ENCODE results near the gene OR52D1. TPM values are rescaled to one million over a fixed set of nuclear protein-coding genes. Genes with fewer than 3 reads are reported as not detected.

Gene OR52D1
- polyA plus RNA-seq, 1 experiment, result not detected

DNA sequence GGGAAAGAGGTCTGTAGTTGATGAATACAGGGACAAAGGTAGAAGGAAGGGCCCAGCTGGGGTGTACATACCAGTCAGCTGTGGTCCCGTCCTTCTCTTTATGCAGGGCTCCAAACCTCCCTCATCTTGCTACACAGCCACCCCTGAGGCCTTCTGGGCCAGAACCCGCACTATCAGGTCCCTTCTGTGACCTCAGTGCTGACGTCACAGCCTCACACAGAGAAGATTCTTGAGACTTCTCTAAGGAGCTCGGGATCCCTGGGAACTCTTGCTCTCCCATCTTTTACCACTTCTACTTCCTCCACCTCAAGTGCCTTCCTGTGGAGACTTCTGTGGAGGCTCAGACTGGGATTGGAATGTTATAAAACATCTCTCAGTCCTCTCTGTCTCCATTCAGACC, 21.3 kb downstream of the OR52D1 start, which contains the start of gene UBQLN3:
Gene UBQLN3, minus strand, starts transcription at position 155 of the 400 bp plus-strand sequence. CDS start 399 bp downstream, outside the sequence.
- Histone ChIP-seq H3K4me3 (ENCODE audit: low read depth, low read length) (no peak within 1 kb of the TSS), H3K9me3 (ENCODE audit: control insufficient read depth, insufficient read depth, low read length) (no peaks in the 10 kb centered on the region), H3K27ac (ENCODE audit: low read depth, low read length) (no peak within 1 kb of the TSS), H3K27me3 (ENCODE audit: control insufficient read depth, insufficient read depth, low read length) (no peaks in the 10 kb centered on the region)
- POLR2A ChIA-PET, result no interaction called here
- CTCF ChIA-PET, result interaction anchor here (0.6 to 0.7 kb wide), 2 partner anchors 143 to 477 kb away, joined by 3 to 5 read pairs; partner anchors contain the start of gene OR52L1
- no peak for DNase-seq (ENCODE audit: low read depth, low spot score)
- TF ChIP-seq, protein P1, sequence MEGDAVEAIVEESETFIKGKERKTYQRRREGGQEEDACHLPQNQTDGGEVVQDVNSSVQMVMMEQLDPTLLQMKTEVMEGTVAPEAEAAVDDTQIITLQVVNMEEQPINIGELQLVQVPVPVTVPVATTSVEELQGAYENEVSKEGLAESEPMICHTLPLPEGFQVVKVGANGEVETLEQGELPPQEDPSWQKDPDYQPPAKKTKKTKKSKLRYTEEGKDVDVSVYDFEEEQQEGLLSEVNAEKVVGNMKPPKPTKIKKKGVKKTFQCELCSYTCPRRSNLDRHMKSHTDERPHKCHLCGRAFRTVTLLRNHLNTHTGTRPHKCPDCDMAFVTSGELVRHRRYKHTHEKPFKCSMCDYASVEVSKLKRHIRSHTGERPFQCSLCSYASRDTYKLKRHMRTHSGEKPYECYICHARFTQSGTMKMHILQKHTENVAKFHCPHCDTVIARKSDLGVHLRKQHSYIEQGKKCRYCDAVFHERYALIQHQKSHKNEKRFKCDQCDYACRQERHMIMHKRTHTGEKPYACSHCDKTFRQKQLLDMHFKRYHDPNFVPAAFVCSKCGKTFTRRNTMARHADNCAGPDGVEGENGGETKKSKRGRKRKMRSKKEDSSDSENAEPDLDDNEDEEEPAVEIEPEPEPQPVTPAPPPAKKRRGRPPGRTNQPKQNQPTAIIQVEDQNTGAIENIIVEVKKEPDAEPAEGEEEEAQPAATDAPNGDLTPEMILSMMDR (IDR thresholded peaks at IDR 0.05; ENCODE audit: low read depth, low read length), result no peak

GRCh38 chr11:5514841-5515240, 26.4 kb downstream of the OR52D1 start:
- TF ChIP-seq, protein P1 (IDR thresholded peaks at IDR 0.05; ENCODE audit: low read depth, low read length), result no peak
- no peak overlapping the region for H3K27ac ChIP-seq (ENCODE audit: low read depth, low read length)
- no peaks in the 10 kb centered on the region for H3K9me3 ChIP-seq (ENCODE audit: control insufficient read depth, insufficient read depth, low read length)
- CTCF ChIA-PET, result no interaction called here
- POLR2A ChIA-PET, result no interaction called here
- no peaks in the 10 kb centered on the region for H3K27me3 ChIP-seq (ENCODE audit: control insufficient read depth, insufficient read depth, low read length)
- H3K4me3 ChIP-seq (ENCODE audit: low read depth, low read length), result no peak overlapping the region
- no peak for DNase-seq (ENCODE audit: low read depth, low spot score)

GRCh38 chr11:5516599-5516998, 28.1 kb downstream of the OR52D1 start, which contains the start of gene UBQLNL:
Gene UBQLNL, minus strand, starts transcription at chr11:5516699. Its CDS starts 258 bp downstream, at chr11:5516441.
- CTCF ChIA-PET, result no interaction called here
- no peaks in the 10 kb centered on the region for H3K9me3 ChIP-seq (ENCODE audit: control insufficient read depth, insufficient read depth, low read length)
- TF ChIP-seq, protein P1 (IDR thresholded peaks at IDR 0.05; ENCODE audit: low read depth, low read length), result no peak
- POLR2A ChIA-PET, result no interaction called here
- H3K27me3 ChIP-seq (ENCODE audit: control insufficient read depth, insufficient read depth, low read length), result no peaks in the 10 kb centered on the region
- H3K4me3 ChIP-seq (ENCODE audit: low read depth, low read length), result no peak within 1 kb of the TSS
- no peak for DNase-seq (ENCODE audit: low read depth, low spot score)
- H3K27ac ChIP-seq (ENCODE audit: low read depth, low read length), result no peak within 1 kb of the TSS

DNA sequence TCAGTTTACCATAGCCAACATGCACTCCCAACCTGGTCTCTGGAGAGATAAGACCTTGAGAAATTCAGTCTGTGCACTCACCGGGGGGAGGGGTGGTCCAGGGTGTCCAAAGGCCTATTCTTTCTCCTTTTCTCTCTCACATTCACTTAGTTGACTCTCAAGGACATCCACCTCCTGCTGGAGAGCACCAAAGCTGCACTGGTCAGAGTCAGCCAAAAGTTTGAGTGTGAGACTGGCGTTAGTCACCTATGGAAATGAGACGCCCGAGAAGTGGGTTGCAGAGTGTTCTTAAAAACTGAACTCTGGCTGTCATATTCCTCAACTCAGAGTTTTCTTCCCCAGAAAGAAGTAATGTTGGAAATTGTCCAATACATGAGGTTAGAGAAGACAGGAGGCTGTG, 33.1 kb downstream of the OR52D1 start:
- no peaks in the 10 kb centered on the region for H3K27me3 ChIP-seq (ENCODE audit: control insufficient read depth, insufficient read depth, low read length)
- ChIA-PET POLR2A (no interaction called here), CTCF (no interaction called here)
- H3K4me3 ChIP-seq (ENCODE audit: low read depth, low read length), result no peak overlapping the region
- H3K9me3 ChIP-seq (ENCODE audit: control insufficient read depth, insufficient read depth, low read length), result no peaks in the 10 kb centered on the region
- no peak overlapping the region for H3K27ac ChIP-seq (ENCODE audit: low read depth, low read length)
- TF ChIP-seq, protein P1 (IDR thresholded peaks at IDR 0.05; ENCODE audit: low read depth, low read length), result no peak
- DNase-seq (ENCODE audit: low read depth, low spot score), result no peak

DNA sequence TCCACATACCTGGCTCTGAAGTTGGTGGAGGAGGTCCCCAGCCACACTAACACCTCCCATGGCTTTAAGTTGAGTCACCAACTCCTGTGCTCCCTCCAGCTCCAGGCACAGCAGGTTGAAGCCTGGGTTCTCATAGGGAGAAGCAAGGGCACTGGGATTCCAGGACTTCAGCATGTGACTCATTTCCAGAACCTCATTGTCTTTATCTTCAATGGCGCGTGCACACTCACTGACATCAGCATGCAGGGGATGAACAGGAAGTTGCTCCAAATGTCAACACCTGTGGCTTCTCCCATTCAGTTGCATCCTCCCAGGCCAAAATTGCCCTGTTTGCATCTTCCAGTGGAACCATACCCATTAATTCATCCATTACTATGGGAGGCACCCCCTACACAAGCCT, 33.8 kb downstream of the OR52D1 start:
- TF ChIP-seq, protein P1 (IDR thresholded peaks at IDR 0.05; ENCODE audit: low read depth, low read length), result no peak
- Histone ChIP-seq H3K9me3 (ENCODE audit: control insufficient read depth, insufficient read depth, low read length) (no peaks in the 10 kb centered on the region), H3K4me3 (ENCODE audit: low read depth, low read length) (no peak overlapping the region), H3K27ac (ENCODE audit: low read depth, low read length) (no peak overlapping the region), H3K27me3 (ENCODE audit: control insufficient read depth, insufficient read depth, low read length) (no peaks in the 10 kb centered on the region)
- no peak for DNase-seq (ENCODE audit: low read depth, low spot score)
- ChIA-PET POLR2A (no interaction called here), CTCF (no interaction called here)
